H9 (cell line): Measurements from ENCODE around the gene SENP7. TPM values are rescaled to one million over a fixed set of nuclear protein-coding genes. Genes with fewer than 3 reads are reported as not detected.

Source experiments
- DNase-seq: peaks from one replicate; pipeline ENCODE4 v3.0.0-alpha.2; 2017
- H2AFZ ChIP-seq: one replicate; pipeline ENCODE4 v1.6.1; 2013; ENCODE audit warnings: mild to moderate bottlenecking, low read length, control low read depth, moderate library complexity
- H2AK5ac ChIP-seq: 2 replicates; pipeline ENCODE4 v1.6.1; 2013; ENCODE audit warnings: low read length, control low read depth, mixed read lengths; ENCODE audit not compliant: insufficient read length
- H2BK120ac ChIP-seq: one replicate; pipeline ENCODE4 v1.6.1; 2013; ENCODE audit warnings: low read depth, mild to moderate bottlenecking, low read length, control low read depth, inconsistent platforms; ENCODE audit not compliant: poor library complexity, severe bottlenecking
- H2BK12ac ChIP-seq: 2 replicates; pipeline ENCODE4 v1.6.1; 2013; ENCODE audit warnings: low read length, control low read depth, mixed read lengths, low read depth; ENCODE audit not compliant: insufficient read length
- H2BK15ac ChIP-seq: 2 replicates; pipeline ENCODE4 v1.6.1; 2013; ENCODE audit warnings: low read depth, low read length, control low read depth
- H2BK20ac ChIP-seq: one replicate; pipeline ENCODE4 v1.6.1; 2013; ENCODE audit warnings: low read depth, mild to moderate bottlenecking, low read length, control low read depth, inconsistent platforms; ENCODE audit not compliant: poor library complexity, severe bottlenecking
- H2BK5ac ChIP-seq: 2 replicates; pipeline ENCODE4 v1.6.1; 2013; ENCODE audit warnings: low read length, control low read depth, mixed read lengths; ENCODE audit not compliant: insufficient read length
- H3K14ac ChIP-seq: 2 replicates; pipeline ENCODE4 v1.6.1; 2013; ENCODE audit warnings: low read length, control low read depth; ENCODE audit not compliant: insufficient read depth
- H3K18ac ChIP-seq: 2 replicates; pipeline ENCODE4 v1.6.1; 2013; ENCODE audit warnings: low read depth, mild to moderate bottlenecking, mixed read lengths, low read length, control low read depth; ENCODE audit not compliant: insufficient read length
- H3K23ac ChIP-seq: 2 replicates; pipeline ENCODE4 v1.6.1; 2013; ENCODE audit warnings: low read length, control low read depth, mixed read lengths, low read depth; ENCODE audit not compliant: insufficient read length
- H3K23me2 ChIP-seq: 2 replicates; pipeline ENCODE4 v1.6.1; 2013; ENCODE audit warnings: low read depth, mild to moderate bottlenecking, mixed read lengths, low read length, control low read depth; ENCODE audit not compliant: insufficient read length, poor library complexity, severe bottlenecking
- H3K27ac ChIP-seq: 2 replicates; pipeline ENCODE4 v1.5.1; 2013; ENCODE audit warnings: low read length, control low read depth, mixed read lengths, low read depth; ENCODE audit not compliant: insufficient read length
- H3K27me3 ChIP-seq: 2 replicates; pipeline ENCODE4 v1.6.1; 2013; ENCODE audit warnings: low read length, control low read depth, inconsistent platforms; ENCODE audit not compliant: insufficient read depth
- H3K4ac ChIP-seq: 2 replicates; pipeline ENCODE4 v1.6.1; 2013; ENCODE audit warnings: low read depth, mild to moderate bottlenecking, control low read depth, inconsistent platforms, low read length, moderate library complexity
- H3K4me1 ChIP-seq: 2 replicates; pipeline ENCODE4 v1.6.1; 2013; ENCODE audit warnings: low read length, control low read depth, inconsistent platforms; ENCODE audit not compliant: insufficient read depth
- H3K4me2 ChIP-seq: 2 replicates; pipeline ENCODE4 v1.6.1; 2013; ENCODE audit warnings: low read length, control low read depth, mixed read lengths; ENCODE audit not compliant: insufficient read length, insufficient read depth
- H3K56ac ChIP-seq: 2 replicates; pipeline ENCODE4 v1.6.1; 2013; ENCODE audit warnings: low read depth, mild to moderate bottlenecking, mixed read lengths, low read length, control low read depth; ENCODE audit not compliant: insufficient read length
- H3K79me1 ChIP-seq: 2 replicates; pipeline ENCODE4 v1.6.1; 2013; ENCODE audit warnings: low read depth, mild to moderate bottlenecking, moderate library complexity, low read length, control low read depth, inconsistent platforms; ENCODE audit not compliant: insufficient read depth, poor library complexity, severe bottlenecking
- H3K79me2 ChIP-seq: 2 replicates; pipeline ENCODE4 v1.6.1; 2013; ENCODE audit warnings: low read length, control low read depth, inconsistent platforms; ENCODE audit not compliant: insufficient read depth
- H3K9ac ChIP-seq: 2 replicates; pipeline ENCODE4 v1.6.1; 2013; ENCODE audit warnings: low read length, control low read depth, mixed read lengths; ENCODE audit not compliant: insufficient read length; ENCODE audit errors: extremely low read depth
- H3K9me3 ChIP-seq: one replicate; pipeline ENCODE4 v1.6.1; 2013; ENCODE audit warnings: low read depth, low read length, inconsistent platforms; ENCODE audit not compliant: control insufficient read depth
- H3T11ph ChIP-seq: one replicate; pipeline ENCODE4 v1.6.1; 2013; ENCODE audit warnings: mild to moderate bottlenecking, low read length, control low read depth, inconsistent platforms
- H4K20me1 ChIP-seq: one replicate; pipeline ENCODE4 v1.6.1; 2013; ENCODE audit not compliant: control insufficient read depth, insufficient read length, insufficient read depth
- H4K5ac ChIP-seq: 2 replicates; pipeline ENCODE4 v1.6.1; 2013; ENCODE audit warnings: low read depth, mild to moderate bottlenecking, mixed read lengths, low read length, control low read depth; ENCODE audit not compliant: insufficient read length
- H4K8ac ChIP-seq: replicated peaks from 2 replicates; pipeline ENCODE4 v1.6.1; 2013; ENCODE audit warnings: low read length, control low read depth, mixed read lengths, low read depth; ENCODE audit not compliant: insufficient read length
- H4K91ac ChIP-seq: 2 replicates; pipeline ENCODE4 v1.6.1; 2013; ENCODE audit warnings: low read depth, mild to moderate bottlenecking, moderate library complexity, mixed read lengths, low read length, control low read depth; ENCODE audit not compliant: insufficient read length
- H3K27ac Mint-ChIP-seq, 3 experiments: 2 replicates in 2 of 3; 3 replicates in 1 of 3; pipeline ENCODE4 v1.8.0; 2020 to 2021; ENCODE audit warnings: mixed read lengths in 3 of 3, mild to moderate bottlenecking in 1 of 3, moderate library complexity in 1 of 3
- H3K27me3 Mint-ChIP-seq: 2 replicates; pipeline ENCODE4 v1.8.0; 2021; ENCODE audit warnings: low read depth, mild to moderate bottlenecking, moderate library complexity, mixed read lengths
- H3K36me3 Mint-ChIP-seq, 3 experiments: 2 replicates in 2 of 3; 3 replicates in 1 of 3; pipeline ENCODE4 v1.8.0; 2020 to 2021; ENCODE audit warnings: low read depth in 3 of 3, mixed read lengths in 3 of 3; ENCODE audit not compliant: insufficient read depth in 1 of 3
- H3K4me1 Mint-ChIP-seq, 2 experiments: 2 replicates each; pipeline ENCODE4 v1.8.0; 2020; ENCODE audit warnings: mixed read lengths in 2 of 2
- H3K4me3 Mint-ChIP-seq, 2 experiments: 2 replicates in 1 of 2; 3 replicates in 1 of 2; pipeline ENCODE4 v1.8.0; 2020 to 2021; ENCODE audit warnings: mild to moderate bottlenecking in 2 of 2, mixed read lengths in 2 of 2, moderate library complexity in 1 of 2
- H3K9me3 Mint-ChIP-seq, 2 experiments: 2 replicates in 1 of 2; 3 replicates in 1 of 2; pipeline ENCODE4 v1.8.0; 2020; ENCODE audit warnings: mild to moderate bottlenecking in 2 of 2, mixed read lengths in 2 of 2, moderate library complexity in 1 of 2
- WGBS: extraction: QIAGEN DNeasy Blood & Tissue Kit; methylation state at CpG from one replicate; pipeline ENCODE4 v1.1.7; 2013; ENCODE audit warnings: missing lambda C conversion rate, low lambda C conversion rate, mixed read lengths; ENCODE audit not compliant: insufficient read length; ENCODE audit errors: extremely low coverage; 5-methylcytosine and 5-hydroxymethylcytosine counted together
- total RNA-seq: library from RNA; stranded (reverse); gene quantifications from 2 replicates; pipeline ENCODE4 v1.2.1, GENCODE V29; 2021
- TF ChIP-seq, protein P1 (sequence below): fragments of 200-600 bp; sonication (generic); conservative IDR thresholded peaks from 3 replicates; pipeline ENCODE4 v1.8.0; 2021; ENCODE audit warnings: antibody characterized with exemption, mild to moderate bottlenecking

The SENP7 gene
- total RNA-seq, 1 experiment from 2014 or later: 8.4 TPM

DNA sequence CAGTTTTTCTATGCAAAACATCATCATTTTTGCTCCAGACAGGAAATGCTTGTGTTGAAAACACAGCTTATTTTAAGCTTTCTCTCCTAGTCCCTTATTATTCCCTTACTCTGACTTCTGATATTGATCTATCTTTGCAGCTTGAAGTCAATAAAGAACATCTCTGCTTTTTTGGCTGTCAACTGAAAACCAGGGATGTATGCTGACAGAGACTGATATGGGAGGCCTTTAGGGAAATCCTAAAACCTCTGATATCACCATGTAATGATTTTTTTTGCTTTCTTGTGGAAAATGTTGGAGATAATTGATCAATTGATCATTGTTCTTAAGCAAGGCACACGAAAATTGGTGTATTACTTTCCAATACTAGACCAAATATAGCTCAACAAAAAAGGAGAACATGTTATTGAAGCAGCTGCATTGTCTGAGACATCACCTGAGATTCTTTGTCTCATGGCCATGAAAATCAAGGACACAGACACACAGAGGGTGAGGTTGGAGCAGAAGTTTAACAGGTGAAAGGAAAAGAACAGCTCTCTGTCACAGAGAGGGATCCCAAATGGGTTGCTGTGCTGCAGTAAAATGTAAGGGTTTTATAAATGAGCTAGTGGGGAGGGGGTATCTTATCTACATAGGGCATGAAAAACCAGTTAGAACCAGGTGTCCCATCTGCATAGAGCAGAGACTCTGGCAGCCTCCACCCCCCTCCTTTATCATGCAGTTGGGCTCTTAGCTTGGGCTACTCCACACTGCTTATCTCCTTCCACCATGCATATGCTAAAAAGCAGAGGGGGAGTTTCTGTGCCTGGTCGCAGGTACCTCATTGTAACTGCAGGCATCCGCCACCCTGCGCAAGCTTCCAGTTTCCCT is 17.0 kb upstream of the SENP7 start:
- Histone ChIP-seq H2BK12ac (no peak overlapping the region), H3K9me3 (peaks cover 7% of the 10 kb centered on the region), H2BK20ac (no peak overlapping the region), H3K9ac (no peak overlapping the region), H3K56ac (no peak overlapping the region), H2AFZ (no peak overlapping the region), H3K27ac (no peak overlapping the region), H4K20me1 (no peaks in the 10 kb centered on the region), H4K91ac (no peak overlapping the region), H4K5ac (no peak overlapping the region), H3K79me2 (no peaks in the 10 kb centered on the region), H2AK5ac (no peak overlapping the region), H3K4me2 (no peak overlapping the region), H3K14ac (no peak overlapping the region), H2BK120ac (no peak overlapping the region), H3K23ac (no peak overlapping the region), H2BK5ac (no peak overlapping the region), H3K23me2 (no peaks in the 10 kb centered on the region), H3T11ph (no peak overlapping the region), H3K27me3 (no peaks in the 10 kb centered on the region), H4K8ac (no peak overlapping the region), H3K4ac (no peak overlapping the region), H2BK15ac (no peak overlapping the region), H3K18ac (no peak overlapping the region), H3K4me1 (no peaks in the 10 kb centered on the region; the same call in 1 of the 2 replicates), H3K79me1 (no peaks in the 10 kb centered on the region)
- H3K4me1 Mint-ChIP-seq: peaks cover 31 to 34% of the 10 kb centered on the region in 2 experiments
- WGBS: no CpG with 5 or more reads among the region's 4 CpGs
- H3K4me3 Mint-ChIP-seq: peak overlapping the region in 1 of 2 experiments; percentile 4; a peak in 2 of 5 replicates
- H3K27me3 Mint-ChIP-seq: no peaks in the 10 kb centered on the region
- peaks cover 13 to 20% (median 14%) of the 10 kb centered on the region in 3 experiments for H3K36me3 Mint-ChIP-seq
- peak; percentile 95 for DNase-seq
- H3K9me3 Mint-ChIP-seq: peaks cover 20 to 25% of the 10 kb centered on the region in 2 experiments
- peak overlapping the region; percentile 34 to 92 (median 45); a peak in 5 of 7 replicates for H3K27ac Mint-ChIP-seq
- TF ChIP-seq, protein P1, sequence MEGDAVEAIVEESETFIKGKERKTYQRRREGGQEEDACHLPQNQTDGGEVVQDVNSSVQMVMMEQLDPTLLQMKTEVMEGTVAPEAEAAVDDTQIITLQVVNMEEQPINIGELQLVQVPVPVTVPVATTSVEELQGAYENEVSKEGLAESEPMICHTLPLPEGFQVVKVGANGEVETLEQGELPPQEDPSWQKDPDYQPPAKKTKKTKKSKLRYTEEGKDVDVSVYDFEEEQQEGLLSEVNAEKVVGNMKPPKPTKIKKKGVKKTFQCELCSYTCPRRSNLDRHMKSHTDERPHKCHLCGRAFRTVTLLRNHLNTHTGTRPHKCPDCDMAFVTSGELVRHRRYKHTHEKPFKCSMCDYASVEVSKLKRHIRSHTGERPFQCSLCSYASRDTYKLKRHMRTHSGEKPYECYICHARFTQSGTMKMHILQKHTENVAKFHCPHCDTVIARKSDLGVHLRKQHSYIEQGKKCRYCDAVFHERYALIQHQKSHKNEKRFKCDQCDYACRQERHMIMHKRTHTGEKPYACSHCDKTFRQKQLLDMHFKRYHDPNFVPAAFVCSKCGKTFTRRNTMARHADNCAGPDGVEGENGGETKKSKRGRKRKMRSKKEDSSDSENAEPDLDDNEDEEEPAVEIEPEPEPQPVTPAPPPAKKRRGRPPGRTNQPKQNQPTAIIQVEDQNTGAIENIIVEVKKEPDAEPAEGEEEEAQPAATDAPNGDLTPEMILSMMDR: no peak
